22Rv1 (cell line): ENCODE results near the gene ZNF672.
A peak's percentile ranks its signal among the peaks of the same experiment; 100 is the strongest.

ENCODE experiments used
- H3K27ac ChIP-seq: fragments of 450-650 bp; 2 replicates; pipeline ENCODE4 v1.5.1; 2017
- CTCF ChIP-seq: fragments of 450-650 bp; IDR thresholded peaks from 2 replicates; pipeline ENCODE4 v1.5.1; 2017; ENCODE audit warnings: mild to moderate bottlenecking
- ZFX ChIP-seq: fragments of 450-650 bp; IDR thresholded peaks from 2 replicates; pipeline ENCODE4 v1.6.1; 2017; ENCODE audit warnings: antibody characterized with exemption, borderline replicate concordance

ZNF672 gene

GRCh38 chr1:248838357-248839167 is 538 bp downstream of the ZNF672 start:
- TF ChIP-seq CTCF (no peak), ZFX (no peak)
- H3K27ac ChIP-seq, result peak overlapping the region; percentile 100

GRCh38 chr1:248839168-248839555 is 1.1 kb downstream of the ZNF672 start:
- TF ChIP-seq ZFX (no peak), CTCF (no peak)
- H3K27ac ChIP-seq, result peak overlapping the region; percentile 100

- peak overlapping the region; percentile 12; the same call in 1 of the 2 replicates for H3K27ac ChIP-seq
Observed at GRCh38 chr1:248840946-248841345, 2.9 kb downstream of the ZNF672 start.

GRCh38 chr1:248841702-248842395 is 3.8 kb downstream of the ZNF672 start:
- peak overlapping the region; percentile 12 for H3K27ac ChIP-seq
- TF ChIP-seq CTCF (peak; percentile 67), ZFX (no peak)

More at GRCh38 chr1:248840946-248841345, 2.9 kb downstream of the ZNF672 start:
- TF ChIP-seq CTCF (no peak), ZFX (no peak)

- H3K27ac ChIP-seq, result peak overlapping the region; percentile 17; the same call in 1 of the 2 replicates
- TF ChIP-seq ZFX, result no peak
- no peak for TF ChIP-seq CTCF
Observed at GRCh38 chr1:248842781-248843331, 4.8 kb downstream of the ZNF672 start.

GRCh38 chr1:248843687-248844086 is 5.7 kb downstream of the ZNF672 start:
- peak overlapping the region; percentile 17; the same call in 1 of the 2 replicates for H3K27ac ChIP-seq
- TF ChIP-seq ZFX (no peak), CTCF (no peak)
